ENCODE data around the gene SGMS1.
A peak's percentile ranks its signal among the peaks of the same experiment; 100 is the strongest.

Gene SGMS1

DNA sequence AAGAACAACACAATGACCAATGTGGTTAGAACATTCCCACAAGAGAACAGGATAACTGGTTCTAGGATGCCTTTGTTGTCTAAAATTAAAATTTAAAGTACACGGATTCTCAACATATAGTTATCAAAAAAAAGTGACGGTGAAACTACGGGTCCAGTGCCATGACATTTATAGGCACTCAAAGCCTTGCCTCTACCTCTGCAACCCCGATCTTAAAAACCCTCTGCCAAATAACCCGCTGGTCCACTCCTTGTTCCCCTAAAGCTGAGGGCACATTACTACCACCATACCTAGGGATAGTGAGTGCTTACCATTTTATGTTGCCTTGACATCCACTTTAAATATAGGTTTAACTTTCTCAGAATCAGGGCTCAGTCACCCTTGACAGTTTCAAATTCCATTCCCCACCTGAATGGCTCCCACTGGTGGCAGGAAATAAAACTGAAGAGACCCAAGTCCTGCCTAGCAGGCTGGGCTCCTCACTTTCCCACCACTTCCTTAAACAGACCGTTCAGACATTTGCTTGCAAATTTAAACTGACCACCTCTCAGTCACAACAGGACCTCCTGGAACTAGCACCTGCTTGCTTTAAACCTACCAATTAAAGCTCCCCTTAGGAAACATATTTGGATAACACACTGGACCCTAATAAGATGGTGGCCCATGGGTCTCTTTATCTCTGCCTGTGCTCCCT, 202.6 kb downstream of the SGMS1 start:
- DNase-seq (ENCODE audit: low read depth in 2 of 2): no peak

DNA sequence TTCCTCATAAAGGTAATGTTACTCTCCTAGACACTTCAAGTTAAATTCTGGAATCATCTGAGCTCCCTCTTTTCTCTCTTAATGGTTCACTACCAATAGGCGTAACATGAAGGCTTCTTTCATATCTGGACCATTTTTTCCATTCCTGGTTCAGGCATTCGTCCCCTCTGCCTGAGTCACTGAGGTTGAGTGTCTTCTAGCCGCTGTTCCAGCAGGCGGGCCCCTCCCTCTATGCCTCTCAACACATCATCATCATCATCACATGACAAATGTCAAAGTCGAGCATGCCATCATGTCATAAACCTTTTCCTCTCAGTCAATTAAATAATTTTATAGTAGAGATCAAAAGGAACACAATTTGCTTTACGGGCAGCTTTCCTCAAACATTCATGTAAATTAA, 203.6 kb downstream of the SGMS1 start:
- DNase-seq (ENCODE audit: low read depth in 2 of 2): no peak

DNA sequence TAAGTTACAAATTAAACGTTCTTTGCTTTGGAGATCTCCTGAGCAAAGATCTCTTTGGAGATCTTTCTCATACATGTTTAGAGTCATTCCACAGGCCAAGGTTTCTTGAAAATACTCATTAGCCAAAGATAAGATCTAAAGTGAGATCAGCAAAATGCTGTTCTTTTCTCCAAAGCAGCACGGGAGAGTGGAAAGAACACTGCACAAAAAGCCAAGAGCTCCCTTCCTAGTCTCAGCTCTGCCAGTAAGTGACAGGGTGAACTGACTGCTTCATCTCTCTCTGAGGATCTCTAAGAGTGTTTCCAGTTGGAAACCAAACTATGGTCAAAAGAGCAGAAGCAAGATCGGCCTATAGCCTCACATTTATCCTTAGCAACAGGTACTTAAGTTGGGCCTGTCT, 204.0 kb downstream of the SGMS1 start:
- no peak for DNase-seq (ENCODE audit: low read depth in 2 of 2)

DNA sequence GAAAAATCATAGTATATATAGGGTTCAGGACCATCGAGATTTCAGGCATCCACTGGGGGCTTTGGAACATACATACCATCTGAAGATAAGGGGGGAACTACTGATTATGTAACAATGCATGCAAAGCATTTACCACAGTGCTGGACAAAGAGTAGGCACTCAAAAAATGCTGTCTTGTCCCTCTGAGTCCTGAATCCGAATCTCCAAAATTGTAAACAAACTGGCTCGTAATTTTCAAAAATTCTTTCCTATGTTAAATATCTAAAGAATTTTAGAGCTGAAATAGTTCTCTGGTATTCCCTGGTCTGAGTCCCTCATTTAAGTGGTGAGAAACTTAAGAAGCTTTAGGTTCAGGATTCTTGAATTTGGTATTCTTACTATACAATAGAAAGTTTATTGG, 204.7 kb downstream of the SGMS1 start:
- no peak for DNase-seq (ENCODE audit: low read depth in 2 of 2)

DNA sequence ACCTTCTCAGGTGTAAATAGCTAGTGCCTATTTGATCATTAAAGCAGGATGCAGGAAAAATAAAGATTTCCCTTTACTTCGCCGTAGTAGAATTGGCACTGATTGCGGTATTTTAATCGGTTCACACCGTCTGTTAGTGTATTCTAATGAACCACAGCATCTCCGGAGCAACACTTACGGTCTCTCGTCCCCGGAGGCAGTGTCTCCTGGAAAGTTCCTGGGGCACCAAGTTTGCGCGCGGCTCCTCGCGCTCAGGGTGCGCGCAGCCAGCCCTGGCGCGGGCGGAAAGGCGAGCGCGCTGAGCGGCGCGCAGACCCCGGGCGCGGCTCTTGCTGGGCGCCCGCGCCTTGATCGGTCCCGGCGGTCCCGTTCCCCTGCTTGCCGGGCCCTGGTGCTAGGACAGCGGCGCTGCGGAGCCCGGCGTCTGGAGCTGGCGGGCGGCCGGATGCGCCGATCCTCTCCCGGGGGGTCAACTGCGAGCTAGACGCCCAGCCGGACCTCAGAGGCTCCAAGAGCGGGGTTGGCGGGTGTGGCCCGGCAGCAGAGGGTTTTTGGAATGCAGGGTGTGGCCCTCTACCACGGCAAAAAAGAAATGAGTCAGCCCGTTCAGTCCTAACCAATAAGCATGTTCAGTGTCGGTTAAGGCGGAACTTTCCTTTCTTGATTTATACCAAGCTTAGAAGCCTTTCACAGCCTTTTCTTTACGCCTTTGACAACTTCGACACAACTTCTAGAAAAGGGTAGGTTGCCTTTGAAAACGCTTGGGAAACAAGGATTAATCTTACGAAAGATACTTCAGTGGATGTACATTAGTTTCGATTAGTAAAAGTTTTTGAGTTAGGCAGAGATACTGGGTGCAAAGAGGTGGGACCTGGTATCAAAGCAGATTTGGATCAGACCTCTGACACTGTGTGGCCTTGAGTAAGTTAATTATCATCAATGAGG, 205.6 kb downstream of the SGMS1 start:
- DNase-seq (ENCODE audit: low read depth in 2 of 2): peak in 1 of 2 donors; percentile 31

DNA sequence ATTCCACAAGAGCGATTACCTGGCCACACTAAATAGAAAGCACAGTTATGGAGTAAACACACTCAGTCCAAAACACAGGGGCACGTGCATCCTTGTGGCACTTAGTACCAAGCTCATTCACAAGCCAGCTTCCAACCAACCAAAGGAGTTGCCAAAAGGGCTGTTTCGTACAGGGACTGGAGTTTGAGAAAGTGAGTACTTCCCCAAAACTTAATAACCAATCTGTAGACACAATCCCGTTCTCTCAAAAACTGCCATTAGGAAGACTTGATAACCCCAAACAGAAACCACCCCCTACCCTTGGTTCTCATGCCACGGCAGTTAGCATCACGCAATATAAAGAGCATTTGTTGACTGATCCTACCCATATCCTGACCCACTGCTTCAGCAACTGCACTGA, 206.3 kb downstream of the SGMS1 start:
- no peak for DNase-seq (ENCODE audit: low read depth in 2 of 2)

DNA sequence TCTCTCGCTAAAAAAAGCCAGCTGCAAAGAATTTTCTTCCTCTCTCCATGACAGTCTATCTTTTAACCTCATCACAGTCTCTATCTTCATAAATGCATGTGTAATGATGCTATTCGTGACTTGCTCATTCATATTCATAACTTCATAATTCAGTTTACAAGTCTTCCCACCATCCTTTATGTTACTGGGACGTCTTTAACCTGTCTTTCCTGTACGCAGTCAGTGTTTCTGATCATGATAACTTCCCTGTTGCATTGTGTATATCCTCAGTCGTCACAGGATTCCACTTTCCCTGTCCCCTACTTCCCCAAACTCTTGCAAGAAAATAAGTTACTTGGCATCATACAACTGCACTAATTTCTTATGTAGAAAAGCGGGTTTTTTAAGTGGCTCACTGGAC, 206.9 kb downstream of the SGMS1 start:
- DNase-seq (ENCODE audit: low read depth in 2 of 2): no peak

DNA sequence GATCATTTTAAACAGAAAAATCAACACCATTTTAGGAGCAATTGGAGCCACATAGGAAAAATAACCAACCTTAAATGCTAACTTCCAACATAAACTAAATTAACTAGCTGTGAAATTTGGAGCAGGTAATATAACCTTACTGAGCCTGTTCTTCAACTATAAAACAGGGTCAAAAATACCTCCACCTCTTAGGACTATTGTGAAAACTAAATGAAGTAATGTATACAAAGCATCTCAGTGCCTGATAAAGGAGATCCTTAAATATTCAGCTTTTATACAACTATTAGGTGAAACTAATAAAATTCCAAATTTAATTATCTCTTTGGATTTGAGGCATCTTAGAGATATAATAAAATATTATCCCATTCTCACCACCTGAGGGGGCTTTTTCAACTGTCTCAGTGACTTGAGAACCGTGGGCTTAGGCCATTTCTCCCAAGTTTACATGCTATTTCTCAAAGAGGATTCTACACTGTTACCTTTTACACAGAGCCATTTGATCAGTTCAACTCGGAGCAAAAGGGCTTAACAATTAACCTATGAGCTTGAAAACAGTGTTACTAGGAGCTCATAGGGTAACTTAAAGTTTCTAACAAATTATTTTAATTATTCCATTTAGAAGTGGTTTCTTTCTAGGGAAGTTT, 207.5 kb downstream of the SGMS1 start:
- DNase-seq (ENCODE audit: low read depth in 2 of 2): no peak

DNA sequence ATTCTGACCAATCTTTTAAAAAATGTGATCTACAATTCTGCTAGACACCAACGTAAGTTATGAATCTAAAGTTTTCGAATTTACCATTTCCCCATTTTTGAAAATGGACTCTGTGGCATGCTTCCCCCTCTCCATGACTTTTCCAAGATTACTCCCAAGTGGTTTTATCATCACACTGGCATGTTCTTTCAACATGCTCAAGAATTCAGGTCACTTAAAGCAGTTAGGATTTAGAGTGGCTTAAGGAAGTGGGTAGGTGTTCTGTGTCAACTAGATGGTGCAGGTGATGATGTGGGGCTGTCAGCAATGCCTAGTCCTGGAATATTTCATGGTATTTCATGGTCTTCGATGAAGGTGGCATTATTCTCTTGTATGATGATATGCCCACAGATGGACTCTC, 208.5 kb downstream of the SGMS1 start:
- DNase-seq (ENCODE audit: low read depth in 2 of 2): no peak

DNA sequence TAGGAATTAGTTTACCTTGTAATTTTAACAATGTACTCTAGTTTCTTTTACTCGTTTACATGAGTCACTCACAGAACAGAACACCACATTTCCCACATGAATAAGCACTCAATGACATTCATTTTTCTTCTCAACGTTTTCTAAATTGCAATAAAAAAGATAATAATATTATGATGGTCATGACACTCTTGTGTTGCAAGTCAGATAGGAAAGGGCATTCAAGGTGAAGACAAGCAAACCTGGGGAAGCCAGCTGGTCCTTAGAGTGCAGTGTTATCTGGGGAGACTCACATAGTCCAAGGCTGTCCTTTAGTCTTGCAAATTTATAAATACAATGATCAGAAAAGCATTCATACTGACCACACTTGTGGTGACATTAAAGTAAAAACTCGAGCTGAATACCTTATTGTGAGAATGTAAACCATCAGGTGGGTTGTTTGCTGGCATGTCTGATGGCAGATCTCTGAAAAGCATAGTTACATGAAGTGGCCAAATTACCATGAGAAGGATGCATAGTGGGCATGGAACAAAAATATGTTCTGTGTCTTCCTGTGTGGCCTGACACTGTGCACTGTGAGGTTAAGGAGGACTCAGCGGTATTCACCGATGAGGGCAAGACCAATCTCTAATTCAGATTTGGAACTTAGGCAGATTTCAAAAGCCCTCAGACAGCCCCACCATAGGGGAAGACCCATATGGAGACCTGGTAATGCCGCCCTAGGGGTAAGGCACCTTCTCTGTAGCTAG, 213.5 kb downstream of the SGMS1 start:
- DNase-seq (ENCODE audit: low read depth in 2 of 2): no peak

DNA sequence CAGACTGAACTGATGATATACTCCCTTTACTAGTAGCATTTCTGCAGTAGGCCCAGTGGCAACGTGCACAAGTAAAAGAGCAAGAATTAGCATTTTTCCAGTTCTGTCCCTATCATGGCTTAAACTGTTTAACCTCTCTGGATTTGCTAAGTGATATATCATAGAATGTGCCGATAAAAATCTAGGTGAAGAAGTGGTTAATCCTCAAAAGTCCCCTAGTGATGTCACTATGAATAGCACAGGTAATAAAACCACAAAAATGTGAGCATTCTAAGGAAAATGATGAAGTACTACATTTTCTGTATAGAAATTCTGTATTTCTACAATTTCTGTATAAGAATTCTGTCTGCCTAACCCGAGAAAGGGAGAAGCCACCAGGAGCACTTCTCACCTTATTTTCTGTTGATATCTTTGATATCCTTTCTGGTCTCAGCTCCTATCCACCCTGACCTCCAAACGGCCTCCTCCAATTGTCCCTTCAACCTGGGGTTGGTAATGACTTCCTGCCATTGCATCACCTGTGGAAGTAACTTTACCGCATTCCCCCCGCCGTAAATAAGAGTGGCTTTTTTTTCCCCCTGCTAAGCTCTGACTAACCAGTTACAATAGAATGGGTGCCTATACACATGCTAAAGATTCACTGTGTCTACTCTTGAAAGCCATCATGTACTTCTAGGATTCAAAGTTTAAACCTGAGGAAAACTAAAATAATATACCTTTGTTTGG, 216.5 kb downstream of the SGMS1 start:
- DNase-seq (ENCODE audit: low read depth in 2 of 2): no peak

DNA sequence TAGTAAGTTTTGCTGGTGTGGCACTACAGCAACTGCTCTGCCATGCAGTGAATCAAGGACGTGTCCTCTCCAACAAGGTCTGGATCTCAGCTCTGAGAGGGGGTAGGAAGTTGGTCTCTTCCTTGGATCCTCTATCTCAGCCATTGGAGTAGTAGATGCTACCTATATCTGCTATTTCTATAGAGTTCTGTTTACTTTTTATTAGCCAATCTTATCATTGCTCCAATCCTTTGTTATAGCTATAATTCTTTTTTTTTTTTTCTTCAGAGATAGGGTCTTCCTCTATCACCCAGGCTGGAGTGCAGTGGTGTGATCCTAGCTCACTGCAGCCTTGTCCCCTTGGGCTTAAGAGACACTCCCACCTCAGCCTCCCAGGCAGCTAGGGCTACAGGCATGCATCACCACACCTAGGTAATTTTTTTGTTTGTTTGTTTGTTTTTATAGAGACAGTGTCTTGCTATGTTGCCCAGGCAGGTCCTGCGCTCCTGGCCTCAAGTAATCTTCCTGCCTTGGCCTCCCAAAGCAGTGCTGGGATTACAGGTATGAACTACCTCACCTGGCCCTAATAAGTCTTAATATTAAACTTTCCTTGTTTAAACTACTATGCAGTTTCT, 217.2 kb downstream of the SGMS1 start:
- no peak for DNase-seq (ENCODE audit: low read depth in 2 of 2)

DNA sequence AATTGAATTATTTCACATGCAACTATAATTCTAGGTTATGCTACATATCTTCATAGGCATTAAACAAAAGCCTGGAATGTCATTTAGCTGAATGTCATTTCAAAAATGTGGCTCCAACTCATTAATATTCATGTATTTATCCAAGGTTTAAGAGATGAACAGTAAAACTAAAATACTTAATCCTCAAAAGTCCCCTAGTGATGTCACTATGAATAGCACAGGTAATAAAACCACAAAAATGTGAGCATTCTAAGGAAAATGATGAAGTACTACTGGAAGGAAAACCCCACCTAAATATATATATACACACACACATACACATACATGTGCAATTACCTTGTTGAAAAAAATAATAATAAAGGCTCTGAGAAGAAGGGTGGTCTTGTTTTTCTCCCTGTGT, 218.0 kb downstream of the SGMS1 start:
- DNase-seq (ENCODE audit: low read depth in 2 of 2): no peak

DNA sequence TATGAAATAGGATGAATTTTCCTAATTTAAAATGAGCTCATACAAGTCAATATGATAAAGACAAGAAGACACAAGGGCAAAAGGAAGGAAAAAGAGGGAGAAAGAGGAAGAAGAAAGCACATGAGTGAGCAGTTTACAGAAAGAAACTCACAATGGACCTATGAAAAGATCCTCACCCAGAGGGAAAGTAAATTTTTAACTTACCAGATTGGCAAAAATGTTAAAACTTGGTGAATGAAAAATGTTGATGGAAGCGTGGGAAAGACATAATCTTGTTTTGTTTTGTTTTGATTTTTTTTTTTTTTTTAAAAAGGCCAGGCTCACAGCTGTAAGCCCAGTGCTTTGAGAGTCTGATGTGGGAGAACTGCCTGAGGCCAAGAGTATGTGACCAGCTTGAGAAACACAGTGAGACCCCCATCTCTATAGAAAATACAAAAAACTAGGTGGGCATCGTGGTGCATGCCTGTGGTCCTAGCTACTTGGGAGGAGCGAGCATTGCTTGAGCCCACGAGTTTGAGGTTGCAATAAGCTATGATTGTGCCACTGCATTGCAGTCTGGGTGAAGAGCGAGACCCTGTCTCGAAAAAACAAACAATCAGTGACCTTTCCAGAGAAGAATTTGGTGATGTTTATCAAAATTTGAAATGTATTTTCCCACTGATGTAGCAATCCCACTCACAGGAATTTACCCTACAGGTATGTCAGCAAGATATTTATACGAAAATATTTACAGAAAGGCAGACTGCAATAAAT, 219.6 kb downstream of the SGMS1 start:
- no peak for DNase-seq (ENCODE audit: low read depth in 2 of 2)

DNA sequence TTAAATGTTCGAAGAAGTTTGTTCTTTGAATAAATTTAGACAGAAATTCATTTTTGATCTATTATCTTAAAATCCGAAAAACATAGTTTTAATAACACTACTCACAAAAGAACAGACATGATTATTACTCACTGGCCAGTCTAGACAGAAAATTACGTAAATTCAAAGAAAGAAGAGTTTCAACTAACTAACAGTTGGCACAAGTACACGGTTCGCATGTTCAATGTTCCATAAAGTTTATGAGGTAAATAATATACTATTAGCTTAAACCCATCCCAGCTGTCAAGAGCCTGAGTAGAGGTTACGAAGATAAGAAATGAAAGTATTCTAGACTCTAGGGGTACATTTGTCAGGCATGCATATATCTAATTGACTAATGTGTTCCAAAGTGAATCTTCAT, 220.7 kb downstream of the SGMS1 start:
- no peak for DNase-seq (ENCODE audit: low read depth in 2 of 2)

DNA sequence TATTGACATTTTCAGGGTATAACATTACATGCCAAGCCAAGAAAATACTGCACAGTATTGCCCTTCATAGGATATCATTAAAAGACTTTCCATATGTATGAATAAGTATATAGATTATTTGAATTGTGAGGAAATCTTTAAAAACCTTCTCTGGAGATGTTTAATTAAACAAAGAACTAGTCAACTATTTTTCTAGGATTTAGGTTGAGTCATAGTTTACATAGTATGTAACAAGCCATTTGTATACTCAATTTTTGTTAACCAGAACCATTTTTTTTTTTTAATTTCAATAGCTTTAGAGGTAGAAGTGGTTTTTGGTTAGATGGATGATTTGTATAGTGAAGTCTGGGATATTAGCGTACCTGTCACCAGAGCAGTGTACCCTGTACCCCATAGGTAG, 221.3 kb downstream of the SGMS1 start:
- DNase-seq (ENCODE audit: low read depth in 2 of 2): no peak

DNA sequence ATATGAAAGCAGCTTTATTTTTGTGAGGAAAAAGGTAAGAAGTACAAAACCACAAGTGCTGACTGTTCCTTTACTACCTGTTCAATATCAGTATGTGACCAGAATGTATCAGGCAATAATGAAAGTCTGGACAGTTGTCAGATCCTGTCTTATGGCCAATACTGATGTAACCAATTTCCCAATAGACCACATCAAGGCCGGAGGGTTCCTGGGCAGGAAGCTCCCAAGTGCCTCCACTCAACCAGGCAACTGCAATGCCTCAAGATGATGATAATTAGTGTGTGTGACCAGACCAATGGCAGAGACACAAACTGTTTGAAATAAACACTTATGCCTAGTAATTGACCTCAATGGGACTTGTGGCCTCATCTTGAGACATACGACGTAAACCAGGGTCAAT, 223.1 kb downstream of the SGMS1 start:
- DNase-seq (ENCODE audit: low read depth in 2 of 2): no peak

DNA sequence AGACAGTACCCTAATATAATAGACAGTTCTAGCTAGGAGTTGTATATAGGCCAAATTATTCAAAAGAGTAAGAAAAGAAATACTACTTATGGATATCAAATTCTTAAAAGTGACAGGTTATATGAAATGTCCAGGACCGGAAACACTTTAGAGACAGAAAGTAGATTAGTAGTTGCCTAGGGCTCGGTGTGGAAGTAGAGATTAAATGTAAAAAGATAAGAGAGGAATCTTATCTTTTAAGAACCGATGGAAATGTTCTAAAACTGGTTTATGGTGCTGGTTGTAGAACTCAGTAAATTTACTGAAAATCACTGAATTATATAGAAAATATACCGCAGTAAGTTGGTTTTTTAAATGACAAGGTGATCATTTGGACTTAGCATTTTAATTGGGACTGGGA, 224.9 kb downstream of the SGMS1 start:
- no peak for DNase-seq (ENCODE audit: low read depth in 2 of 2)

DNA sequence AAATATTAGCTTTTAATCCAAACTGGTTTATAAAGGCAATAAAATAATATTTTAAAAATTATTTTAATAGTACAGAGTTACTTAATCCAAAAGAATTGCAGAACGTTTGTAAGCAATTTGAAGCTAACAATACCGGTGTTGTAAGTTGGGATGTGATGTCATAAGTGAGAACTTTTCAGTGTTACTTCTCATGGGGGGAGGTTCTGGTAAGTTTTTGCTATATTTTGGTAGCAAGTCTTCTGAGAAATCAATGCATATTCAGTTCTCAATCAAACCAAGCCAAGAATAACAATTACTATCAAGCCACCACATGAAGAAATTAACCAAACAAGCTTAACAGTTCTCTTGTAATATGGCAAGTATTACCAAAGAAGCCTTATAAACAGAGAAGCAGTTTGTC, 225.4 kb downstream of the SGMS1 start:
- DNase-seq (ENCODE audit: low read depth in 2 of 2): no peak

Measured in stimulated activated CD4-positive, alpha-beta T cell treated with anti-CD3 and anti-CD28 coated beads, Interleukin-15, amount 100 ng/mL, for 48 hours (primary cell).